ENCODE measurements around the gene KCNK3. TPM values are rescaled to one million over a fixed set of nuclear protein-coding genes. Genes with fewer than 3 reads are reported as not detected.
"Not testable (repeated sequence)": the region's sequence is repeated elsewhere in the genome, so short reads cannot be mapped to it uniquely, and the experiment has no call there.

The KCNK3 gene
- total and polyA plus RNA-seq, 5 donors from 2014 or later, result not detected

DNA sequence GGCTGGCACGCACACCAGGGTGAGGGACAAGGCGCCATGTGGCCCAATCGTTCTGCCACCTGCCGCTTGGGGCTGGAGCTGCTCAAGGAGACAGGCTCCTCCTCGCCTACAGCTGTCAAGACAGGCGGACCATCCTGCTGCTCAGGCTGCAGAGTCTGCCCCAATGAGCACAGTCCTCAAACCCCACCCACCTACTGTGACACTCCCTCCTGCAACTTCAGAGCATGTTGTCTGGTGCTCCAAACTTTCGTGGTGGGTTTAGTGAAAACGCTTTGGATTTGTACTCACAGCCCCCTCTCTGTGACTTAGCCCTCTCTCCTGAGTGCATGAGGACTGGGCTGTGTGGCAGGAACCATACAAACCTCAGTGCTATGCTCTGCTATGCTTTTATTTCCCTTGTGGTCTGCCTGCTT is 48.4 kb downstream of the KCNK3 start:
- no peak overlapping the region for H3K4me3 Mint-ChIP-seq
- DNase-seq, result peak in 1 of 3 donors; percentile 16
- peaks cover 0 to 4% (median 0%) of the 10 kb centered on the region in 4 donors for H3K4me1 Mint-ChIP-seq
- Histone ChIP-seq H3K4me3 (ENCODE audit: low read depth, low read length) (no peak overlapping the region), H3K4me1 (ENCODE audit: control insufficient read depth, insufficient read depth, low read length, poor library complexity, severe bottlenecking) (no peaks in the 10 kb centered on the region), H3K27ac (ENCODE audit: insufficient read depth, low read length, poor library complexity, severe bottlenecking) (no peak overlapping the region), H3K27me3 (ENCODE audit: control insufficient read depth, insufficient read depth, low read length) (no peaks in the 10 kb centered on the region), H3K9me3 (ENCODE audit: control insufficient read depth in 2 of 2, low read length in 2 of 2) (no peaks in the 10 kb centered on the region), H3K36me3 (ENCODE audit: control insufficient read depth, insufficient read depth, low read length) (no peaks in the 10 kb centered on the region)
- ATAC-seq (ENCODE audit: low read depth in 2 of 2), result peak in 1 of 2 donors; percentile 24
- no peaks in the 10 kb centered on the region for H3K27me3 Mint-ChIP-seq
- no peaks in the 10 kb centered on the region for H3K9me3 Mint-ChIP-seq
- H3K27ac Mint-ChIP-seq, result no peak overlapping the region
- no peaks in the 10 kb centered on the region for H3K36me3 Mint-ChIP-seq

DNA sequence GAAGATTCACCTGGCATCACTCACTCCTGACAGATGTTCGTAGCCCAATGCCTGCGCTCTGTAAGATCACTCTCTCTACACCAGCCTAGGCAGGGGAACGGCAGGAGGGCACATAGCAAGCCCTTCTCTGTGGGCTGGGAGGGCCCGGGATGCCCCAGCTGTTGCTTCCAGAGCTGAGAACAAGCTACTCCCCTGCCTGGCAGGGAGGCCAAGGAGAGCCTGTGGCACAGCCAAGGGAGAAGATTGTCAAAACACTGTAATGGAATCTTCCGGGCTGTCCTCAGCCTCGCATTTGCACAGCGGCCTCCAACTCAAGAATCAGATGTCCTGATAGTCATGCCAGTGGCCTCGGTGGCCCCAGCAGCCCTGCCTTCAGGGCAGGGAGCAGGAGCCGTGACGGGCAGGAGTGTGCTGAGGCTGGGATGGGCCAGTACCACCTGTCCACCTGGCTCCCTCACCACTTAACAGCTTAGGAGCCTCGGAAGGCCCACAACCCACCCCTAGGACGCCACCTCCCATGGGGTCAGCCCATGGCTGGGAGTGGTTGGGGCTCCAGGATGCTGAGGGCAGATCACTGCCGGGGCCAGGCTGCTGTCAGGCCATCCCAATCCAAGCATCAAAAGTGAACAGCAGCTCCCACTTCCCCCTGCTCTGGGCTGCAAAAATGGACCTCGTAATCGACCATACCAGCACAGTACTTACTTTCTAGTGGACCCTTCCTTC is 49.7 kb downstream of the KCNK3 start:
- Mint-ChIP-seq H3K9me3 (no peaks in the 10 kb centered on the region), H3K4me3 (no peak overlapping the region), H3K27ac (no peak overlapping the region), H3K4me1 (peaks cover 0 to 4% (median 0%) of the 10 kb centered on the region in 4 donors), H3K27me3 (no peaks in the 10 kb centered on the region), H3K36me3 (no peaks in the 10 kb centered on the region)
- DNase-seq, result no peak
- H3K27ac ChIP-seq (ENCODE audit: insufficient read depth, low read length, poor library complexity, severe bottlenecking), result no peak overlapping the region
- no peaks in the 10 kb centered on the region for H3K4me1 ChIP-seq (ENCODE audit: control insufficient read depth, insufficient read depth, low read length, poor library complexity, severe bottlenecking)
- ATAC-seq (ENCODE audit: low read depth in 2 of 2), result no peak
- no peaks in the 10 kb centered on the region for H3K9me3 ChIP-seq (ENCODE audit: control insufficient read depth in 2 of 2, low read length in 2 of 2)
- no peaks in the 10 kb centered on the region for H3K36me3 ChIP-seq (ENCODE audit: control insufficient read depth, insufficient read depth, low read length)
- no peaks in the 10 kb centered on the region for H3K27me3 ChIP-seq (ENCODE audit: control insufficient read depth, insufficient read depth, low read length)
- no peak overlapping the region for H3K4me3 ChIP-seq (ENCODE audit: low read depth, low read length)

DNA sequence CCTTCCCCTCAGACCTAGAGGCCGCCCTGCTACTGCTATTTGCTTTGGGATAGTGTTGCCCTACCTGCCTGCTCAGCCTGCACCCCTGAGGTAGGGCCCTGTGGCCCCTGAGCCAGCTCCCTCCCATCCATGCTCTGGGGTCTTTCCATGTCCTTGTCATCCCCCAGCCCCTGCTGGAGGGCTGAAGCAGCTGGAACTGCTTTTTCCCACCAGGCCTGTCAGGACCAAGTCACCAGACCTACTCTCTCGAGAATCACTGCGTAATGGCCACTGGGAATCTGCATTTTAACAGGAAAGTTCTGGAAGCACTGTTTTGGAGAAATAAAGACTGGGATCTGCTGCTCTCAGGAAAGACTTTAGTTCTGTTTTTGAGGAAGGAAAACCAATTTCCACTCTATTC is 51.3 kb downstream of the KCNK3 start:
- H3K27me3 ChIP-seq (ENCODE audit: control insufficient read depth, insufficient read depth, low read length), result no peaks in the 10 kb centered on the region
- H3K9me3 ChIP-seq (ENCODE audit: control insufficient read depth in 2 of 2, low read length in 2 of 2), result no peaks in the 10 kb centered on the region
- no peak overlapping the region for H3K27ac ChIP-seq (ENCODE audit: insufficient read depth, low read length, poor library complexity, severe bottlenecking)
- H3K36me3 ChIP-seq (ENCODE audit: control insufficient read depth, insufficient read depth, low read length), result no peaks in the 10 kb centered on the region
- Mint-ChIP-seq H3K9me3 (no peaks in the 10 kb centered on the region), H3K36me3 (no peaks in the 10 kb centered on the region), H3K27ac (no peak overlapping the region), H3K4me3 (no peak overlapping the region), H3K4me1 (peaks cover 0 to 4% (median 0%) of the 10 kb centered on the region in 4 donors), H3K27me3 (no peaks in the 10 kb centered on the region)
- H3K4me3 ChIP-seq (ENCODE audit: low read depth, low read length), result no peak overlapping the region
- DNase-seq (no peak), ATAC-seq (ENCODE audit: low read depth in 2 of 2) (no peak)
- H3K4me1 ChIP-seq (ENCODE audit: control insufficient read depth, insufficient read depth, low read length, poor library complexity, severe bottlenecking), result no peaks in the 10 kb centered on the region

- Histone ChIP-seq H3K9me3 (ENCODE audit: control insufficient read depth in 2 of 2, low read length in 2 of 2) (no peaks in the 10 kb centered on the region), H3K36me3 (ENCODE audit: control insufficient read depth, insufficient read depth, low read length) (no peaks in the 10 kb centered on the region), H3K27me3 (ENCODE audit: control insufficient read depth, insufficient read depth, low read length) (no peaks in the 10 kb centered on the region), H3K27ac (ENCODE audit: insufficient read depth, low read length, poor library complexity, severe bottlenecking) (no peak overlapping the region), H3K4me3 (ENCODE audit: low read depth, low read length) (no peak overlapping the region), H3K4me1 (ENCODE audit: control insufficient read depth, insufficient read depth, low read length, poor library complexity, severe bottlenecking) (no peaks in the 10 kb centered on the region)
- Mint-ChIP-seq H3K9me3 (no peaks in the 10 kb centered on the region), H3K36me3 (no peaks in the 10 kb centered on the region), H3K27me3 (no peaks in the 10 kb centered on the region), H3K27ac (no peak overlapping the region), H3K4me1 (peaks cover 0 to 4% (median 0%) of the 10 kb centered on the region in 4 donors), H3K4me3 (no peak overlapping the region)
- ATAC-seq (ENCODE audit: low read depth in 2 of 2) (no peak), DNase-seq (no peak)
Measured at GRCh38 chr2:26744953-26745352, 52.4 kb downstream of the KCNK3 start.

DNA sequence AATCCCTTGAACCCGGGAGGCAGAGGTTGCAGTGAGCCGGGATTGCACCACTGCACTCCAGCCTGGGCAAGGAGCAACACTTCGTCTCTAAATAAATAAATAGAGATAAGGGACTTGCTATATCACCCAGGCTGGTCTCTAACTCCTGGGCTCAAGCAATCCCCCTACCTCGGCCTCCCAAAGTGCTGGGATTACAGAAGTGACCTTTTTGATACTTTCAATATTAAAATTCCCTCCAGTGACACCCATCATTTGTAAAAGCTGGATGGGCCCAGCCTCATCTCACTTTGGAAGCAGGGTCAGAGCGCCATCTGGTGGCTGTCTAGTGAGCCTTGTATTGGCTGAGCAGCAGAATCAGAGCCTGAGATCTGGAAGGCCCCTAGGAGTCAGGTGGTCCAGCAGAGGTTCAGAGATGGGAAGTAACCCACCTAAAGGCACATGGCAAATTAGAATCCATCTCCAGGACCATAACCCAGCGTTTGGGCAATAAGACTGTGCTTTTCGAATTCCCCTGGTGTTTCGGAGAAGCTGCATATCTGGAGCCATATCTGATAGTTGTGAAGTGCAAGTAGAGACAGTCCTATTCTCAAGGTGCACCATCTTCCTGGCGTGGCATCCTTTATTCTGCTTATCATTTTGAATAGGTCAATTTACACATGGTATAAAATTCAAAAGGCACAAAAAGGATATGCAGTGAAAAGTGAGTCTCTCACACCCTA is 53.2 kb downstream of the KCNK3 start:
- Histone ChIP-seq H3K27me3 (ENCODE audit: control insufficient read depth, insufficient read depth, low read length) (no peaks in the 10 kb centered on the region), H3K9me3 (ENCODE audit: control insufficient read depth in 2 of 2, low read length in 2 of 2) (no peaks in the 10 kb centered on the region), H3K36me3 (ENCODE audit: control insufficient read depth, insufficient read depth, low read length) (no peaks in the 10 kb centered on the region), H3K27ac (ENCODE audit: insufficient read depth, low read length, poor library complexity, severe bottlenecking) (no peak overlapping the region), H3K4me1 (ENCODE audit: control insufficient read depth, insufficient read depth, low read length, poor library complexity, severe bottlenecking) (no peaks in the 10 kb centered on the region), H3K4me3 (ENCODE audit: low read depth, low read length) (no peak overlapping the region)
- peak; percentile 50 to 62 for ATAC-seq (ENCODE audit: low read depth in 2 of 2)
- H3K4me3 Mint-ChIP-seq, result no peak overlapping the region
- DNase-seq, result peak; percentile 53 to 76 (median 59)
- no peaks in the 10 kb centered on the region for H3K27me3 Mint-ChIP-seq
- H3K27ac Mint-ChIP-seq, result no peak overlapping the region
- H3K4me1 Mint-ChIP-seq, result peaks cover 0 to 3% (median 0%) of the 10 kb centered on the region in 4 donors
- H3K9me3 Mint-ChIP-seq, result no peaks in the 10 kb centered on the region
- H3K36me3 Mint-ChIP-seq, result no peaks in the 10 kb centered on the region

DNA sequence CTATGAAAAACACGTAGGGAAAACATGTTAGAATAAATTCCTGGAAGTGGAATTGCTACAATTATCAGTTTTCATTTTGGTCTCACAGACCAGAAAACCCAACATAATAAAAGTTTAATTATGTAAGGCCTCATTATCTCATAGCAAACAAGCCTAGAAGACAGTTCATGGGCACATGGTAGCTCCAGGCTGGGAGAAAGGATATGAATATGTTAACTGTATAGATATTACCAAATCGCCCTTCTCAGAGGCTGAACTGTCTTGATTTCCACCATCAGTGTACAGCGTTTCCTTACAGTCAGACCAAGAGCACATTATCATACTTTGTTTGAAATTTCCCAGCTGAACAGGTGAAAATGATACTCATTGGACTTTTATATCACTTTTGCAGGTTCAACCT is 54.4 kb downstream of the KCNK3 start:
- ATAC-seq (ENCODE audit: low read depth in 2 of 2) (no peak), DNase-seq (no peak)
- H3K27me3 ChIP-seq (ENCODE audit: control insufficient read depth, insufficient read depth, low read length), result no peaks in the 10 kb centered on the region
- H3K4me3 Mint-ChIP-seq, result no peak overlapping the region
- H3K27ac Mint-ChIP-seq, result no peak overlapping the region
- H3K9me3 Mint-ChIP-seq, result peaks cover 0 to 2% (median 0%) of the 10 kb centered on the region in 7 donors
- H3K27me3 Mint-ChIP-seq, result no peaks in the 10 kb centered on the region
- H3K27ac ChIP-seq (ENCODE audit: insufficient read depth, low read length, poor library complexity, severe bottlenecking), result no peak overlapping the region
- no peaks in the 10 kb centered on the region for H3K4me1 ChIP-seq (ENCODE audit: control insufficient read depth, insufficient read depth, low read length, poor library complexity, severe bottlenecking)
- H3K4me3 ChIP-seq (ENCODE audit: low read depth, low read length), result no peak overlapping the region
- H3K36me3 ChIP-seq (ENCODE audit: control insufficient read depth, insufficient read depth, low read length), result no peaks in the 10 kb centered on the region
- H3K36me3 Mint-ChIP-seq, result no peaks in the 10 kb centered on the region
- H3K4me1 Mint-ChIP-seq, result no peaks in the 10 kb centered on the region
- H3K9me3 ChIP-seq (ENCODE audit: control insufficient read depth in 2 of 2, low read length in 2 of 2), result no peaks in the 10 kb centered on the region

DNA sequence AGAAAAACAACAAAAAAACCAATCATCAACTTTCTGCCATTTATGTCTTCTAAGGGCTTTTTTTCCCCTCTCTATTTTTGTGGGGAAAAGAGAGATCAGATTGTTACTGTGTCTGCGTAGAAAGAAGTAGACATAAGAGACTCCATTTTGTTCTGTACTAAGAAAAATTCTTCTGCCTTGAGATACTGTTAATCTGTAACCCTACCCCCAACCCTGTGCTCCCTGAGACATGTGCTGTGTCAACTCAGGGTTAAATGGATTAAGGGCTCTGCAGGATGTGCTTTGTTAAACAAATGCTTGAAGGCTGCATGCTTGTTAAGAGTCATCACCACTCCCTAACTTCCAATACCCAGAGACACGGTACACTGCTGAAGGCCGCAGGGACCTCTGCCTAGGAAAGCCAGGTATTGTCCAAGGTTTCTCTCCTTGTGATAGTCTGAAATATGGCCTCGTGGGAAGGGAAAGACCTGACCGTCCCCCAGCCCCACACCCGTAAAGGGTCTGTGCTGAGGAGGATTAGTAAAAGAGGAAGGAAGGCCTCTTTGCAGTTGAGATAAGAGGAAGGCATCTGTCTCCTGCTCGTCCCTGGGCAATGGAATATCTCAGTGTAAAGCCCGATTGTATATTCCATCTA is 57.4 kb downstream of the KCNK3 start:
- H3K27me3 Mint-ChIP-seq, result peaks cover 14% of the 10 kb centered on the region
- not testable (repeated sequence) for H3K27ac Mint-ChIP-seq; H3K4me3 ChIP-seq (ENCODE audit: low read depth, low read length); H3K4me3 Mint-ChIP-seq; H3K27me3 ChIP-seq (ENCODE audit: control insufficient read depth, insufficient read depth, low read length); DNase-seq; H3K4me1 Mint-ChIP-seq; H3K4me1 ChIP-seq (ENCODE audit: control insufficient read depth, insufficient read depth, low read length, poor library complexity, severe bottlenecking); H3K36me3 Mint-ChIP-seq; H3K36me3 ChIP-seq (ENCODE audit: control insufficient read depth, insufficient read depth, low read length); H3K9me3 Mint-ChIP-seq; H3K27ac ChIP-seq (ENCODE audit: insufficient read depth, low read length, poor library complexity, severe bottlenecking); ATAC-seq (ENCODE audit: low read depth in 2 of 2); H3K9me3 ChIP-seq (ENCODE audit: control insufficient read depth in 2 of 2, low read length in 2 of 2)

Data from CD4-positive, CD25-positive, alpha-beta regulatory T cell (primary cell).